Activated T-cell treated with anti-CD3 and anti-CD28 coated beads for 1 hour (primary cell): ENCODE data around the gene CCDC47.

ENCODE experiments used
- DNase-seq: peaks from one replicate; pipeline ENCODE4 v3.0.0-alpha.2; 2020; ENCODE audit warnings: low read depth

The CCDC47 gene

GRCh38 chr17:63698886-63699637 lies 74.3 kb downstream of the CCDC47 start:
- peak; percentile 80 for DNase-seq

DNA sequence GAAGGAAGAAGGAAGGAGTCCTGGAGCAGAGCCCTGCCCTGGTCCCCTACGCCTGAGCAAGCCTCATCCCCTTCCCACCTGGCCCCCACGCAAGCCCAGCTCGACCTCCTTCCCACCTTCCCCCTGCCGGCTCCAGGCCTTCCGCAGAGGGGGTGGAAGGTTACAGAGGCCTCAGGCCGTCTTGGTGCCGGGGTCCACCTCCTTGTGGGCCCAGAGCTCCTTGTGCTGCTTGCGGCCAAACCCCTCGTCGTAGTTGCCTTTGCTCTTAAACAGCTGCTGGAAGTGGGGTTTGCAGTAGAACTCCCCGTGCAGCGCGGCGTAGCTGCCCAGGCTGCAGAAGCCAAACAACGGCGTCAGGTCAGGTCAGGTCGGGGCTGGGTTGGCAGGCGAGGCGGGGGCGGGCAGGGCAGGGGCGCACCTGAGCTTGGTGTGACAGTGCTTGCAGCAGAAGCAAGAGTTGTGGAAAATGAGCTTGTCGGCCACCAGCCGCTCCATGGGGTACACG lies 75.0 kb downstream of the CCDC47 start:
- DNase-seq: no peak

DNA sequence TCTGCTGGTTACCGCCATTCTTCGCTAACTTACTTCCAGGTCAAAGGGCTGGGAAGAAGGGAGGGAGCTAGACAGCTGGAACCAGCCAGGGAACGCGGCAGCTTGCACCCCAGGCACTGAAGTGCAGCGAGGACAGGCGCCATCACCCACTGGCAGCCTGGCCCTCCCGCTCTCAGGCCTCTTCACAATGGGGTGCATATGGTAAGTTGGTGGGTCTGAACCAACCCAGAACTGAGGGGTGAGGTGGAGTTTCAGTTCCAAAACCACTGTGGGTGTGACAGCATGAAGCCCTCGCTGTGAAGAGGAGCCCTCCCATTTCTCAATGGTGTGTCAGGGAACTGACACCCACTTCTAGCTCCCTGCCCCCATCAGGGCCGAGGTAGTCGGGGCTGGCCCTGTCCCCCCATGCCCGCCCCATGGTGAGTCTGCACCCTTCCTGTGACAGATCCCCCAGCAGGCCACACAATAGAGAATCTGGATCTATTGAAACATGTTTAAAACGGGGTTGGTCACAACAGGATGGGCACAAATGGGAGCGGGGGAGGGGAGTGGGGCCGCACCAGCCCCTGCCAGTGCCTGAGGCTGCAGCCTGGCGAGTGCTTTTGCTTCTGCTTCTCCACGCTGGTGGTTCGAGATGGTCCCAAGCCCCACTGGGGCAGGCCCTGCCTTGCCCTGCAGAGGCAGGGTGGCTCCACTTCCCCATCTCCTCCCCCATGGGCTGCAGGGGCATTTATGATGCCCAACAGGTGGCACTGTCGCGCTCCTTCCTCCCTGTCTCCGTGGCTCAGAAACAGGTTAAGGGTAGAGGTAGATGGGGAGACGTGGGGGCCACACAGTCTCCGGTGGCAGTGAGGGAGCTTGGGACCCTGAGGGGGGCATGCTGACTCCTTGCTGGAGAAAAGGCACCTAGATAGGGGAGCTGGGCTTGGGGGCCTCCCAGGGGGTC lies 75.8 kb downstream of the CCDC47 start:
- peak; percentile 70 for DNase-seq

DNA sequence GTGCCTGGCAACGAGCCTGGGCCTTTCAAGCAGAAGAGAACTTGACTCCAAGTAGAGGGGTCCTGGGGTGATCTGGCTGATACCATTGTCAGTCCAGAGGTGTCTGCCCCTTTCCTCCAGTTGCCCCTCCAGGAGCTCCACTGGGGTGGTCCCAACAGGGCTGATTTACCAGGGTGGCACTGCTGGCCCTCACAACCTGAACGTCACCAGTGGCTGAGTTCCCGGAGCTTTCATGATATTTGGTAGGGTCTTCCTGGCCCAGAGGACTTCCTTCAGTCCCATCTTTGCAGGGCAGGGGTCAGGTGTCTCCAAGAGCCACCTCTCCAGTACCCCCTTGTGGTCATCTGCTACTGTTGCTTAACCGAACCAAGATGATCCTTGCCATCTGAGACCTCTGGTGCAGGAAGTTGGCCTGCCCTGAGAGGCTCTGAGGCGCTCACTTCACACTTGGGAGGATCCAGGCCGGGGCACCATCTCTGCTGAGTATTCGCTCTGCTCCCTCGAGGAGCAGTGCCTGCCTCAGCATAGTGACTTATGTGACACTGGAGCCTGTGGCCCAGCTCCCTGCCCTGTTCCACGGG lies 76.9 kb downstream of the CCDC47 start:
- DNase-seq: no peak

GRCh38 chr17:63695889-63696288 lies 77.5 kb downstream of the CCDC47 start:
- DNase-seq: no peak
